D721Med (cell line): ENCODE measurements around the gene ROMO1.
"Not testable (repeated sequence)": the region's sequence is repeated elsewhere in the genome, so short reads cannot be mapped to it uniquely, and the experiment has no call there.

ENCODE experiments used
- DNase-seq: peaks from one replicate; pipeline ENCODE4 v3.0.0; 2011; ENCODE audit warnings: low spot score; ENCODE audit not compliant: insufficient read length
- FAIRE-seq: peaks from 2 replicates; lab custom pipeline; 2011; peaks lifted over from hg19 to GRCh38; lab: Jason Lieb, UNC
- CTCF ChIP-seq: IDR thresholded peaks from 2 replicates; pipeline ENCODE4 v1.5.1; 2012; ENCODE audit warnings: mild to moderate bottlenecking, control low read depth; ENCODE audit not compliant: insufficient read depth; ENCODE audit errors: missing control alignments

ROMO1 gene

GRCh38 chr20:35715652-35716051 is 16.4 kb downstream of the ROMO1 start:
- DNase-seq (no peak), FAIRE-seq (no peak)
- TF ChIP-seq CTCF = no peak

- DNase-seq = no peak
- FAIRE-seq = no peak
- no peak for TF ChIP-seq CTCF
Measured at GRCh38 chr20:35716330-35716729, 17.1 kb downstream of the ROMO1 start.

- not testable (repeated sequence) for FAIRE-seq, DNase-seq
Measured at GRCh38 chr20:35718321-35718720, 19.1 kb downstream of the ROMO1 start.

GRCh38 chr20:35718972-35719635 is 19.9 kb downstream of the ROMO1 start:
- DNase-seq (no peak), FAIRE-seq (no peak)
- no peak for TF ChIP-seq CTCF

GRCh38 chr20:35719717-35720116 is 20.5 kb downstream of the ROMO1 start:
- no peak for TF ChIP-seq CTCF
- DNase-seq (no peak), FAIRE-seq (no peak)

GRCh38 chr20:35720165-35721123 is 21.2 kb downstream of the ROMO1 start:
- TF ChIP-seq CTCF = no peak
- FAIRE-seq (no peak), DNase-seq (no peak)

- no peak for TF ChIP-seq CTCF
- DNase-seq = no peak
- no peak for FAIRE-seq
Measured at GRCh38 chr20:35721219-35721618, 22.0 kb downstream of the ROMO1 start.
